ENCODE measurements around the gene AVL9.

AVL9 gene

GRCh38 chr7:32535162-32535702 is 39.9 kb downstream of the AVL9 start:
- no peak for FAIRE-seq

- FAIRE-seq, result no peak
These were observed 40.7 kb downstream of the AVL9 start for GRCh38 chr7:32536016-32536415.

GRCh38 chr7:32536585-32536984 is 41.3 kb downstream of the AVL9 start:
- FAIRE-seq, result no peak

- no peak for FAIRE-seq
These were observed 42.5 kb downstream of the AVL9 start for GRCh38 chr7:32537760-32538159.

- no peak for FAIRE-seq
These were observed 44.1 kb downstream of the AVL9 start for GRCh38 chr7:32539366-32539765.

GRCh38 chr7:32539919-32540531 is 44.7 kb downstream of the AVL9 start:
- FAIRE-seq, result no peak

GRCh38 chr7:32542595-32542994 is 47.3 kb downstream of the AVL9 start:
- FAIRE-seq, result no peak

- no peak for FAIRE-seq
These were observed 64.2 kb downstream of the AVL9 start for GRCh38 chr7:32559480-32559879.

- no peak for FAIRE-seq
These were observed 64.8 kb downstream of the AVL9 start for GRCh38 chr7:32560075-32560474.

GRCh38 chr7:32561613-32562012 is 66.3 kb downstream of the AVL9 start:
- FAIRE-seq, result no peak

- FAIRE-seq, result no peak
These were observed 69.3 kb downstream of the AVL9 start for GRCh38 chr7:32564542-32564941.

GRCh38 chr7:32569388-32570289 is 74.3 kb downstream of the AVL9 start:
- no peak for FAIRE-seq

- FAIRE-seq, result no peak
These were observed 77.9 kb downstream of the AVL9 start for GRCh38 chr7:32573110-32573687.

GRCh38 chr7:32574626-32575025 is 79.3 kb downstream of the AVL9 start:
- no peak for FAIRE-seq

- FAIRE-seq, result no peak
These were observed 82.1 kb downstream of the AVL9 start for GRCh38 chr7:32577421-32577820.

- no peak for FAIRE-seq
These were observed 84.5 kb downstream of the AVL9 start for GRCh38 chr7:32579776-32580175.

- FAIRE-seq, result no peak
These were observed 85.4 kb downstream of the AVL9 start for GRCh38 chr7:32580646-32581045.

GRCh38 chr7:32582036-32582435 is 86.7 kb downstream of the AVL9 start:
- FAIRE-seq, result no peak

GRCh38 chr7:32583791-32584190 is 88.5 kb downstream of the AVL9 start:
- FAIRE-seq, result peak; percentile 53

GRCh38 chr7:32586291-32587221 is 91.3 kb downstream of the AVL9 start:
- FAIRE-seq, result no peak

- peak; percentile 18 for FAIRE-seq
These were observed 92.2 kb downstream of the AVL9 start for GRCh38 chr7:32587411-32587948.

GRCh38 chr7:32588657-32589056 is 93.4 kb downstream of the AVL9 start:
- FAIRE-seq, result no peak
